ENCODE results near the gene ZSCAN23. TPM values are rescaled to one million over a fixed set of nuclear protein-coding genes. Genes with fewer than 3 reads are reported as not detected.

Gene ZSCAN23
- total and polyA plus RNA-seq, 2 donors (not counting 1 experiment from before 2014, with no cell fraction given), result 3.8 to 5.1 TPM

GRCh38 chr6:28401172-28401571 is 42.1 kb downstream of the ZSCAN23 start:
- H2AFZ ChIP-seq (ENCODE audit: low read length), result no peak overlapping the region
- peak overlapping the region; percentile 9 for H3K4me2 ChIP-seq (ENCODE audit: extremely low read depth, insufficient read depth, low read length)
- peak; percentile 25 to 43 for DNase-seq (ENCODE audit: low read depth in 2 of 2)
- H3K27me3 ChIP-seq (ENCODE audit: control insufficient read depth, insufficient read depth, low read length), result no peaks in the 10 kb centered on the region
- H3K4me1 ChIP-seq (ENCODE audit: control insufficient read depth, extremely low read depth, insufficient read depth, low read length), result peaks cover 6% of the 10 kb centered on the region
- no peaks in the 10 kb centered on the region for H3K9me3 ChIP-seq (ENCODE audit: control insufficient read depth, insufficient read depth, low read depth, low read length)
- peaks cover 19% of the 10 kb centered on the region for H3K79me2 ChIP-seq (ENCODE audit: control insufficient read depth, insufficient read depth, low read length)
- H3K36me3 ChIP-seq (ENCODE audit: control insufficient read depth, insufficient read depth, low read length), result peaks cover 2% of the 10 kb centered on the region
- no peak overlapping the region for H3K27ac ChIP-seq (ENCODE audit: insufficient read depth, low read length)
- H3K9ac ChIP-seq (ENCODE audit: insufficient read depth, low read length), result no peak overlapping the region
- H3K4me3 ChIP-seq (replicated peaks in 1 of 4; ENCODE audit: control extremely low read depth in 1 of 4, insufficient read depth in 1 of 4, low read depth in 3 of 4, low read length in 4 of 4), result no peak overlapping the region
- H4K20me1 ChIP-seq (ENCODE audit: control insufficient read depth, extremely low read depth, insufficient read depth, low read length), result no peaks in the 10 kb centered on the region
- TF ChIP-seq EZH2 (IDR thresholded peaks at IDR 0.05; ENCODE audit: low read length, missing control alignments) (no peak), CTCF (conservative IDR thresholded peaks at IDR 0.05 in 1 of 2, IDR thresholded peaks at IDR 0.05 in 1 of 2; ENCODE audit: low read depth in 1 of 2, low read length in 2 of 2) (no peak)

- peaks cover 21% of the 10 kb centered on the region for H3K79me2 ChIP-seq (ENCODE audit: control insufficient read depth, insufficient read depth, low read length)
- H3K9me3 ChIP-seq (ENCODE audit: control insufficient read depth, insufficient read depth, low read depth, low read length), result no peaks in the 10 kb centered on the region
- peaks cover 6% of the 10 kb centered on the region for H3K4me1 ChIP-seq (ENCODE audit: control insufficient read depth, extremely low read depth, insufficient read depth, low read length)
- peak overlapping the region; percentile 99 for H2AFZ ChIP-seq (ENCODE audit: low read length)
- peaks cover 4% of the 10 kb centered on the region for H3K36me3 ChIP-seq (ENCODE audit: control insufficient read depth, insufficient read depth, low read length)
- peak overlapping the region; percentile 83 to 98 (median 94) for H3K4me3 ChIP-seq (replicated peaks in 1 of 4; ENCODE audit: control extremely low read depth in 1 of 4, insufficient read depth in 1 of 4, low read depth in 3 of 4, low read length in 4 of 4)
- H4K20me1 ChIP-seq (ENCODE audit: control insufficient read depth, extremely low read depth, insufficient read depth, low read length), result no peaks in the 10 kb centered on the region
- H3K27me3 ChIP-seq (ENCODE audit: control insufficient read depth, insufficient read depth, low read length), result no peaks in the 10 kb centered on the region
- no peak for DNase-seq (ENCODE audit: low read depth in 2 of 2)
- peak overlapping the region; percentile 77 for H3K9ac ChIP-seq (ENCODE audit: insufficient read depth, low read length)
- peak overlapping the region; percentile 88 for H3K27ac ChIP-seq (ENCODE audit: insufficient read depth, low read length)
- no peak for TF ChIP-seq EZH2 (IDR thresholded peaks at IDR 0.05; ENCODE audit: low read length, missing control alignments)
- TF ChIP-seq CTCF (conservative IDR thresholded peaks at IDR 0.05 in 1 of 2, IDR thresholded peaks at IDR 0.05 in 1 of 2; ENCODE audit: low read depth in 1 of 2, low read length in 2 of 2), result no peak
- peak overlapping the region; percentile 83 for H3K4me2 ChIP-seq (ENCODE audit: extremely low read depth, insufficient read depth, low read length)
Measured at GRCh38 chr6:28400122-28400451, 43.2 kb downstream of the ZSCAN23 start.

- Histone ChIP-seq H3K27me3 (ENCODE audit: control insufficient read depth, insufficient read depth, low read length) (no peaks in the 10 kb centered on the region), H3K36me3 (ENCODE audit: control insufficient read depth, insufficient read depth, low read length) (peaks cover 4% of the 10 kb centered on the region), H3K27ac (ENCODE audit: insufficient read depth, low read length) (peak within 1 kb of the TSS; percentile 88), H3K79me2 (ENCODE audit: control insufficient read depth, insufficient read depth, low read length) (peaks cover 21% of the 10 kb centered on the region), H3K4me1 (ENCODE audit: control insufficient read depth, extremely low read depth, insufficient read depth, low read length) (peaks cover 6% of the 10 kb centered on the region), H4K20me1 (ENCODE audit: control insufficient read depth, extremely low read depth, insufficient read depth, low read length) (no peaks in the 10 kb centered on the region), H2AFZ (ENCODE audit: low read length) (peak within 1 kb of the TSS; percentile 99), H3K4me2 (ENCODE audit: extremely low read depth, insufficient read depth, low read length) (peak within 1 kb of the TSS; percentile 89), H3K9me3 (ENCODE audit: control insufficient read depth, insufficient read depth, low read depth, low read length) (no peaks in the 10 kb centered on the region), H3K9ac (ENCODE audit: insufficient read depth, low read length) (peak within 1 kb of the TSS; percentile 77), H3K4me3 (replicated peaks in 1 of 4; ENCODE audit: control extremely low read depth in 1 of 4, insufficient read depth in 1 of 4, low read depth in 3 of 4, low read length in 4 of 4) (peak within 1 kb of the TSS; percentile 83 to 98 (median 94))
- peak; percentile 84 to 94 for DNase-seq (ENCODE audit: low read depth in 2 of 2)
- peak; percentile 34 to 56 for TF ChIP-seq CTCF (conservative IDR thresholded peaks at IDR 0.05 in 1 of 2, IDR thresholded peaks at IDR 0.05 in 1 of 2; ENCODE audit: low read depth in 1 of 2, low read length in 2 of 2)
- TF ChIP-seq EZH2 (IDR thresholded peaks at IDR 0.05; ENCODE audit: low read length, missing control alignments), result no peak
Measured at GRCh38 chr6:28399350-28400121, 43.8 kb downstream of the ZSCAN23 start, which contains the start of gene ZSCAN12. TSS of gene ZSCAN12 (minus strand) at chr6:28399747. CDS start at chr6:28398405, 1,342 bp downstream.
